M059J (cell line): ENCODE results near the gene LRP1-AS. TPM values are rescaled to one million over a fixed set of nuclear protein-coding genes. Genes with fewer than 3 reads are reported as not detected.

Source experiments
- DNase-seq: peaks from one replicate; pipeline ENCODE4 v3.0.0-alpha.2; 2012; ENCODE audit warnings: low read depth
- total RNA-seq: library from RNA; depleted of rRNA; stranded (reverse); fragments of >200 nt; shearing (Covaris generic); gene quantifications from 2 replicates; pipeline ENCODE4 v1.2.3, GENCODE V29; 2014; rRNA removed

Gene LRP1-AS
- total RNA-seq, 1 experiment from 2014 or later: not detected

- no peak for DNase-seq
Measured at GRCh38 chr12:57098546-57098945, 48.9 kb downstream of the LRP1-AS start.

- DNase-seq: no peak
Measured at GRCh38 chr12:57097554-57097835, 49.9 kb downstream of the LRP1-AS start.

GRCh38 chr12:57096748-57097553 lies 50.5 kb downstream of the LRP1-AS start:
- DNase-seq: no peak

- peak; percentile 18 for DNase-seq
Measured at GRCh38 chr12:57096099-57096572, 51.3 kb downstream of the LRP1-AS start.

- no peak for DNase-seq
Measured at GRCh38 chr12:57095440-57095839, 52.0 kb downstream of the LRP1-AS start.

Other genes with a start within 250 kb of the LRP1-AS start
- not detected in 2 replicates for gene SDR9C7, start 213.2 kb downstream of the LRP1-AS start, total RNA-seq
- gene RDH16, start 190.0 kb downstream of the LRP1-AS start, total RNA-seq: not detected in 2 replicates
- 3.3 TPM in 2 replicates for gene ZBTB39, start 141.1 kb downstream of the LRP1-AS start, total RNA-seq
- gene TAC3, start 131.1 kb downstream of the LRP1-AS start, total RNA-seq: not detected in 2 replicates
- not detected in 2 replicates for gene MYO1A, start 97.5 kb downstream of the LRP1-AS start, total RNA-seq
- 18.1 and 30.3 TPM in 2 replicates for gene NEMP1, start 68.8 kb downstream of the LRP1-AS start, total RNA-seq
- gene NAB2, start 58.5 kb downstream of the LRP1-AS start, total RNA-seq: 11.0 and 18.9 TPM in 2 replicates
- gene STAT6, start 36.3 kb downstream of the LRP1-AS start, total RNA-seq: not detected in 2 replicates
- 8.5 and 24.9 TPM in 2 replicates for gene LRP1, start 19.1 kb downstream of the LRP1-AS start, total RNA-seq
- gene NXPH4, start 69.2 kb upstream of the LRP1-AS start, total RNA-seq: 3.1 and 6.8 TPM in 2 replicates
- 113 and 139 TPM in 2 replicates for gene SHMT2, start 82.1 kb upstream of the LRP1-AS start, total RNA-seq
- 0.10 TPM in 1 of 2 replicates, not detected in the other for gene STAC3, start 103.6 kb upstream of the LRP1-AS start, total RNA-seq